Ovary (tissue), 3 donors: Measurements from ENCODE around the gene CD300LB.

Experiments
- CTCF ChIP-seq, 3 donors: fragments of 450-650 bp in 2 of 3; fragments of 200-600 bp in 1 of 3; IDR thresholded peaks; one replicate each; pipeline versions ENCODE4 v1.5.1 to v1.8.0; 2016 to 2022; ENCODE audit warnings: antibody characterized with exemption in 3 of 3, mild to moderate bottlenecking in 1 of 3
- EP300 ChIP-seq: sonication (generic); formaldehyde crosslinking; IDR thresholded peaks from one replicate; pipeline ENCODE4 v1.6.1; 2017; ENCODE audit warnings: antibody characterized with exemption
- POLR2A ChIP-seq: fragments of 450-650 bp; IDR thresholded peaks from one replicate; pipeline ENCODE4 v1.6.1; 2017; ENCODE audit warnings: antibody characterized with exemption, mild to moderate bottlenecking, moderate library complexity
- donor health status: DM: no; HTN: no; CAD: no.

GRCh38 chr17:74528491-74529199, 2.6 kb downstream of the CD300LB start:
- TF ChIP-seq CTCF (IDR thresholded peaks at IDR 0.05): no peak
- TF ChIP-seq EP300: no peak
- TF ChIP-seq POLR2A: no peak
